Right lobe of liver (tissue), 6 donors: Measurements from ENCODE around the gene GK2. TPM values are rescaled to one million over a fixed set of nuclear protein-coding genes. Genes with fewer than 3 reads are reported as not detected.

Experiments used
- ATAC-seq, 4 donors: fragments of 200-7000 bp; cut with Tn5 transposase; one replicate each; pipeline ENCODE4 v1.9.1; 2020; ENCODE audit warnings: mild to moderate bottlenecking in 4 of 4, moderate library complexity in 4 of 4
- DNase-seq, 3 donors: peaks; one replicate each; pipeline ENCODE4 v3.0.0-alpha.2; 2020
- H3K27ac ChIP-seq, 3 donors: fragments of 200-600 bp; one replicate each; pipeline ENCODE4 v1.8.0; 2022
- H3K27me3 ChIP-seq, 2 donors: fragments of 200-600 bp; one replicate each; pipeline ENCODE4 v1.8.0; 2022
- H3K36me3 ChIP-seq, 4 donors: fragments of 200-600 bp; sonication (generic) in 1 of 4; one replicate each; pipeline versions ENCODE4 v1.5.1 to v1.8.0; 2017 to 2022; ENCODE audit warnings: control low read depth in 1 of 4
- H3K4me1 ChIP-seq, 4 donors: fragments of 200-600 bp; sonication (generic) in 1 of 4; one replicate each; pipeline versions ENCODE4 v1.5.1 to v1.8.0; 2017 to 2022; ENCODE audit warnings: control low read depth in 1 of 4
- H3K4me3 ChIP-seq, 3 donors: fragments of 200-600 bp; one replicate each; pipeline ENCODE4 v1.8.0; 2022
- H3K9me3 ChIP-seq, 4 donors: fragments of 200-600 bp; sonication (generic) in 1 of 4; one replicate each; pipeline versions ENCODE4 v1.5.1 to v1.8.0; 2017 to 2022; ENCODE audit warnings: control low read depth in 1 of 4
- CTCF ChIP-seq, 4 donors: fragments of 200-600 bp in 3 of 4; fragments of 450-650 bp in 1 of 4; IDR thresholded peaks; one replicate each; pipeline versions ENCODE4 v1.5.1 to v1.8.0; 2016 to 2022; ENCODE audit warnings: antibody characterized with exemption in 4 of 4, mild to moderate bottlenecking in 2 of 4
- POLR2A ChIP-seq: fragments of 450-650 bp; IDR thresholded peaks from one replicate; pipeline ENCODE4 v1.6.1; 2017; ENCODE audit warnings: antibody characterized with exemption, mild to moderate bottlenecking
- WGBS: methylation state at CpG from one replicate; pipeline ENCODE4 v1.1.6; 2018; ENCODE audit warnings: low coverage, low lambda C conversion rate; ENCODE audit not compliant: insufficient coverage; ENCODE audit errors: missing lambda C conversion rate; 5-methylcytosine and 5-hydroxymethylcytosine counted together
- intact Hi-C, 2 donors: fragments of 100-400 bp; cut with DNase I; formaldehyde crosslinking; loops; one replicate each; pipeline versions ENCODE4 v1.11.2 to v1.14.1; 2022
- total RNA-seq, 6 experiments: library from RNA; depleted of rRNA in 2 of 6; stranded (reverse); fragments of >200 nt in 2 of 6; fragmentation: NEBNext Ultra II Directional in 3 of 6; extraction: Animal tissue kit (Norgen Biotek cat#: 25700) in 3 of 6; gene quantifications; one replicate each; pipeline versions ENCODE4 v1.1.0 to v1.2.4, GENCODE V29; 2016 to 2023
- donor health status: DM: no; HTN: yes; CAD: no.
- donor health status: DM: no; HTN: no; CAD: no.
- donor health status: DM: no; HTN: no; CAD: no.
- donor health status: DM: no; HTN: yes; CAD: no.
- donor health status: DM: no; HTN: yes; CAD: no.

Gene GK2
- total RNA-seq, 6 experiments from 2014 or later: not detected

- no peaks in the 10 kb centered on the region for H3K36me3 ChIP-seq
- intact Hi-C loops: no loop called here
- DNase-seq (no peak), ATAC-seq (no peak)
- no peaks in the 10 kb centered on the region for H3K27me3 ChIP-seq
- 40% methylated on average over 1 of the region's 1 CpG for WGBS
- no peaks in the 10 kb centered on the region for H3K4me1 ChIP-seq
- H3K9me3 ChIP-seq: no peaks in the 10 kb centered on the region
- H3K27ac ChIP-seq: no peak overlapping the region
- TF ChIP-seq POLR2A (no peak), CTCF (IDR thresholded peaks at IDR 0.05) (no peak)
- no peak overlapping the region for H3K4me3 ChIP-seq
Observed at GRCh38 chr4:79399076-79399475, 9.0 kb downstream of the GK2 start.

GRCh38 chr4:79397951-79398350 is 10.1 kb downstream of the GK2 start:
- H3K9me3 ChIP-seq: no peaks in the 10 kb centered on the region
- intact Hi-C loops: no loop called here
- H3K4me3 ChIP-seq: no peak overlapping the region
- ATAC-seq (no peak), DNase-seq (no peak)
- 34% methylated on average over 5 of the region's 5 CpGs for WGBS
- no peaks in the 10 kb centered on the region for H3K36me3 ChIP-seq
- H3K4me1 ChIP-seq: no peaks in the 10 kb centered on the region
- no peak overlapping the region for H3K27ac ChIP-seq
- TF ChIP-seq POLR2A (no peak), CTCF (IDR thresholded peaks at IDR 0.05) (no peak)
- no peaks in the 10 kb centered on the region for H3K27me3 ChIP-seq

GRCh38 chr4:79396794-79397193 is 11.2 kb downstream of the GK2 start:
- Histone ChIP-seq H3K27ac (no peak overlapping the region), H3K4me1 (no peaks in the 10 kb centered on the region), H3K9me3 (no peaks in the 10 kb centered on the region), H3K36me3 (no peaks in the 10 kb centered on the region), H3K27me3 (no peaks in the 10 kb centered on the region), H3K4me3 (no peak overlapping the region)
- ATAC-seq: no peak
- TF ChIP-seq POLR2A (no peak), CTCF (IDR thresholded peaks at IDR 0.05) (no peak)
- intact Hi-C loops: no loop called here
- no peak for DNase-seq

GRCh38 chr4:79395841-79396240 is 12.2 kb downstream of the GK2 start:
- Histone ChIP-seq H3K27me3 (no peaks in the 10 kb centered on the region), H3K9me3 (no peaks in the 10 kb centered on the region), H3K27ac (no peak overlapping the region), H3K36me3 (no peaks in the 10 kb centered on the region), H3K4me3 (no peak overlapping the region), H3K4me1 (no peaks in the 10 kb centered on the region)
- ATAC-seq (no peak), DNase-seq (no peak)
- TF ChIP-seq POLR2A (no peak), CTCF (IDR thresholded peaks at IDR 0.05) (no peak)
- WGBS: 66% methylated on average over 2 of the region's 2 CpGs
- intact Hi-C loops: no loop called here

- Histone ChIP-seq H3K4me1 (no peaks in the 10 kb centered on the region), H3K9me3 (no peaks in the 10 kb centered on the region), H3K27ac (no peak overlapping the region), H3K27me3 (no peaks in the 10 kb centered on the region), H3K4me3 (no peak overlapping the region), H3K36me3 (no peaks in the 10 kb centered on the region)
- DNase-seq (no peak), ATAC-seq (no peak)
- intact Hi-C loops: no loop called here
- TF ChIP-seq CTCF (IDR thresholded peaks at IDR 0.05) (no peak), POLR2A (no peak)
- 47% methylated on average over 3 of the region's 3 CpGs for whole genome bisulfite sequencing
Observed at GRCh38 chr4:79390890-79391289, 17.1 kb downstream of the GK2 start.
